ENCODE results near the gene LHX4. TPM values are rescaled to one million over a fixed set of nuclear protein-coding genes. Genes with fewer than 3 reads are reported as not detected.
A peak's percentile ranks its signal among the peaks of the same experiment; 100 is the strongest.

The LHX4 gene
- polyA plus RNA-seq, 1 donor = 3.1 TPM

GRCh38 chr1:180250883-180251509 is 20.9 kb downstream of the LHX4 start:
- 86% methylated on average over 1 of the region's 16 CpGs for WGBS (ENCODE audit: insufficient coverage, low lambda C conversion rate)
- peaks cover 2% of the 10 kb centered on the region for H3K27me3 ChIP-seq (ENCODE audit: control insufficient read depth, insufficient read depth, low read length)
- H3K9me3 ChIP-seq (ENCODE audit: control insufficient read depth, low read depth, low read length) = no peaks in the 10 kb centered on the region
- no peak overlapping the region for H3K4me3 ChIP-seq (ENCODE audit: low read length)
- H3K36me3 ChIP-seq (ENCODE audit: control insufficient read depth, insufficient read depth, low read length) = no peaks in the 10 kb centered on the region
- H3K27ac ChIP-seq (ENCODE audit: low read length) = no peak overlapping the region
- no peaks in the 10 kb centered on the region for H3K4me1 ChIP-seq (ENCODE audit: control insufficient read depth, insufficient read depth, low read length)
- no peak for DNase-seq

GRCh38 chr1:180251526-180252305 is 21.7 kb downstream of the LHX4 start:
- peaks cover 8% of the 10 kb centered on the region for H3K27me3 ChIP-seq (ENCODE audit: control insufficient read depth, insufficient read depth, low read length)
- no peaks in the 10 kb centered on the region for H3K36me3 ChIP-seq (ENCODE audit: control insufficient read depth, insufficient read depth, low read length)
- H3K9me3 ChIP-seq (ENCODE audit: control insufficient read depth, low read depth, low read length) = no peaks in the 10 kb centered on the region
- no peak overlapping the region for H3K4me3 ChIP-seq (ENCODE audit: low read length)
- H3K27ac ChIP-seq (ENCODE audit: low read length) = no peak overlapping the region
- no CpG with 5 or more reads among the region's 9 CpGs for WGBS (ENCODE audit: insufficient coverage, low lambda C conversion rate)
- no peak for DNase-seq
- H3K4me1 ChIP-seq (ENCODE audit: control insufficient read depth, insufficient read depth, low read length) = no peaks in the 10 kb centered on the region

DNA sequence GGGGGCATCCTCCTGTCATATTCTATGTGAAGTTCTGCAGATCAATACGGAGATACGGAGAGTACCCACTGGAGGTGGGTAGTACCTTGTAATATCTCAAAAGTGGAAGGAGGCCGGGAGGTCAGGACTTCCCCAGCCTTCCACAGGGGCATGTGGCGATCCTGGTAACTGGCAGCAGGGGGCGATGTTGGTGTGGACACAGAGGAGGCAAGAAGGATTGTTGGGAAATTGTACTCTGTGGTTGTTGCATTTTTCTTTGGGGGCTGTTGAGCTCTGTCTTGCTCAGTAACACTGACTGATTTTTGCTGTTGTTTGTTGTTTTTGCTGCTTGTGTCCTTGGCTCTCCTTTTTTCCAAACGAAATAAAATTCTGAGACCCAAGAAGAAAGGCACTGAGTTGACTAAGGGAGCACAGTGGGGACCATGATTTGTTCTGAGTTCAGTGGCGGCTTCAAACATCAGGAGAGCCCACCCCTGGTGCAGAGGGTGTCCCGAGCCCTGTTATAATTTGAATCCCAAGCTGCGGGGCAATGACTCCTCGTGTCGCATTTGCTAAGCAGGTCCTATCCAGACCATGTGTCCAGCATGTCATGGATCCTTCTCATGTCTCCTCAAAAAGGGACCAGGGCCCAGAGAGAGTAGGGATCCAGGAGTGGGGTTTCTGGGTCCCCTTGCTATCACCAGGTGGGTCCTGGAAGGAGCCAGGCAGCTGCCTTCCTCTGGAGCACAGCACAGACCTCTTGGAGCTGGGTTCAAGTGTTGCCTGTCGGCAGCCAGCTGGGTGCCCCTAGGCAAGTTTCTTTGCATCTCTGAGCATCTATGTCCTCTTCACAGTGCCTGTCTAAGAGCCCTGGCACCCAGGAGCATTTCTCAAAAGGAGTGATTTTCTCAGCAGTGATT is 22.8 kb downstream of the LHX4 start:
- peaks cover 11% of the 10 kb centered on the region for H3K27me3 ChIP-seq (ENCODE audit: control insufficient read depth, insufficient read depth, low read length)
- no peak overlapping the region for H3K27ac ChIP-seq (ENCODE audit: low read length)
- H3K9me3 ChIP-seq (ENCODE audit: control insufficient read depth, low read depth, low read length) = no peaks in the 10 kb centered on the region
- WGBS (ENCODE audit: insufficient coverage, low lambda C conversion rate) = no CpG with 5 or more reads among the region's 12 CpGs
- no peaks in the 10 kb centered on the region for H3K4me1 ChIP-seq (ENCODE audit: control insufficient read depth, insufficient read depth, low read length)
- peak in 1 of 2 donors; percentile 35 for DNase-seq
- no peaks in the 10 kb centered on the region for H3K36me3 ChIP-seq (ENCODE audit: control insufficient read depth, insufficient read depth, low read length)
- no peak overlapping the region for H3K4me3 ChIP-seq (ENCODE audit: low read length)

DNA sequence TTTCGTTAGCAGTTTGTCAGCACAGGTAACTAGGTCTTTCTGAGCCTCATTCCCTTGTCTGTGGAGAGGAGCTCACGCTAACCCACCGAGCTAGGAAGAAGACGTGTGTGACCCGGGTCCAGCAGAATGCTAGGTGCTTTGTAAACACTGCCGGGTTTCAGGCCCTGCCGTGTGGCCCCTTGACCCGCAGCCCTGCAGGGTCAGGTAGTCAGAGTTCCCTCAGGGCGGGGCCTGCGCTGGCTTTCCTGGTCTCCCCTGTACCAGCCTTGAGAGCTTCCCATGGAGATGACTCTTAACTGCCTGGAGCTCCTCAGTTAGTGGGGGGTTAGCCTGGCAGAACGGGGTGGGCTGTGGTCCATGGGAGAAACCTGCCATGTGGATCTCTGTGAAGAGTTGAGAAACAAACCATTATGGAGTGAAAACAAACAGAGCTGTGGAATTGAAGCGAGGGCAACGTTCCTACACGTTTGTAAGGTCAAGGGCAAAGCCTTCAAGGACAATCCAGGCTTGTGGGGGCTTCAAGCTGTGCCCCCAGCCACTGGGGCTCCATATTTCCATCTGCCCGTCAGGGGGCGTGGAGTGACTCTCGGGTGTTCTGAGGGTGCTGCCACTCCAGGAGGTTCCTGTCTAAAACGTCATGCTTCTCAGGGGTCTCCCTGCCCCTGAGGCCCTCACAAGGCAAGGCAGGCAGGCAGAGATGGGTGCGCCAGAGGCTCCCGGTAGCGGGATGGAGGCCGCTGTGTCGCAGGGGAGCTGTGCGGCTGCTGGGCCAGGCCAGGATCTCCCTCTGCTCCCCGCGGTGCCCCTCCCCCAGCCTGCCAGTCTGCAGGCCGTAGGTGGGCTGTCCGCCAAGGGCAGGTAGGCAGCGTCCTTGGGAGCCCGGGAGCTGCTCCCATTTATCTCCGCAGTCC is 23.8 kb downstream of the LHX4 start:
- Histone ChIP-seq H3K36me3 (ENCODE audit: control insufficient read depth, insufficient read depth, low read length) (no peaks in the 10 kb centered on the region), H3K4me1 (ENCODE audit: control insufficient read depth, insufficient read depth, low read length) (no peaks in the 10 kb centered on the region), H3K9me3 (ENCODE audit: control insufficient read depth, low read depth, low read length) (no peaks in the 10 kb centered on the region), H3K27ac (ENCODE audit: low read length) (no peak overlapping the region), H3K4me3 (ENCODE audit: low read length) (no peak overlapping the region), H3K27me3 (ENCODE audit: control insufficient read depth, insufficient read depth, low read length) (peaks cover 17% of the 10 kb centered on the region)
- no peak for DNase-seq
- WGBS (ENCODE audit: insufficient coverage, low lambda C conversion rate) = no CpG with 5 or more reads among the region's 31 CpGs

- H3K27me3 ChIP-seq (ENCODE audit: control insufficient read depth, insufficient read depth, low read length) = peaks cover 23% of the 10 kb centered on the region
- 100% methylated on average over 4 of the region's 9 CpGs for whole genome bisulfite sequencing (ENCODE audit: insufficient coverage, low lambda C conversion rate)
Measured at GRCh38 chr1:180254496-180254819, 24.4 kb downstream of the LHX4 start.

GRCh38 chr1:180254854-180255253 is 24.8 kb downstream of the LHX4 start:
- Histone ChIP-seq H3K4me1 (ENCODE audit: control insufficient read depth, insufficient read depth, low read length) (no peaks in the 10 kb centered on the region), H3K36me3 (ENCODE audit: control insufficient read depth, insufficient read depth, low read length) (no peaks in the 10 kb centered on the region), H3K4me3 (ENCODE audit: low read length) (no peak overlapping the region), H3K9me3 (ENCODE audit: control insufficient read depth, low read depth, low read length) (no peaks in the 10 kb centered on the region), H3K27ac (ENCODE audit: low read length) (no peak overlapping the region), H3K27me3 (ENCODE audit: control insufficient read depth, insufficient read depth, low read length) (peaks cover 27% of the 10 kb centered on the region)
- no CpG with 5 or more reads among the region's 11 CpGs for WGBS (ENCODE audit: insufficient coverage, low lambda C conversion rate)
- DNase-seq = no peak

More at GRCh38 chr1:180254496-180254819, 24.4 kb downstream of the LHX4 start:
- Histone ChIP-seq H3K9me3 (ENCODE audit: control insufficient read depth, low read depth, low read length) (no peaks in the 10 kb centered on the region), H3K27ac (ENCODE audit: low read length) (no peak overlapping the region), H3K4me1 (ENCODE audit: control insufficient read depth, insufficient read depth, low read length) (no peaks in the 10 kb centered on the region), H3K36me3 (ENCODE audit: control insufficient read depth, insufficient read depth, low read length) (no peaks in the 10 kb centered on the region), H3K4me3 (ENCODE audit: low read length) (no peak overlapping the region)
- DNase-seq = no peak

GRCh38 chr1:180255536-180256340 is 25.7 kb downstream of the LHX4 start:
- no peaks in the 10 kb centered on the region for H3K9me3 ChIP-seq (ENCODE audit: control insufficient read depth, low read depth, low read length)
- H3K36me3 ChIP-seq (ENCODE audit: control insufficient read depth, insufficient read depth, low read length) = no peaks in the 10 kb centered on the region
- no peak overlapping the region for H3K4me3 ChIP-seq (ENCODE audit: low read length)
- no peak overlapping the region for H3K27ac ChIP-seq (ENCODE audit: low read length)
- H3K27me3 ChIP-seq (ENCODE audit: control insufficient read depth, insufficient read depth, low read length) = peaks cover 35% of the 10 kb centered on the region
- no peaks in the 10 kb centered on the region for H3K4me1 ChIP-seq (ENCODE audit: control insufficient read depth, insufficient read depth, low read length)
- 84% methylated on average over 5 of the region's 18 CpGs for WGBS (ENCODE audit: insufficient coverage, low lambda C conversion rate)
- DNase-seq = no peak

DNA sequence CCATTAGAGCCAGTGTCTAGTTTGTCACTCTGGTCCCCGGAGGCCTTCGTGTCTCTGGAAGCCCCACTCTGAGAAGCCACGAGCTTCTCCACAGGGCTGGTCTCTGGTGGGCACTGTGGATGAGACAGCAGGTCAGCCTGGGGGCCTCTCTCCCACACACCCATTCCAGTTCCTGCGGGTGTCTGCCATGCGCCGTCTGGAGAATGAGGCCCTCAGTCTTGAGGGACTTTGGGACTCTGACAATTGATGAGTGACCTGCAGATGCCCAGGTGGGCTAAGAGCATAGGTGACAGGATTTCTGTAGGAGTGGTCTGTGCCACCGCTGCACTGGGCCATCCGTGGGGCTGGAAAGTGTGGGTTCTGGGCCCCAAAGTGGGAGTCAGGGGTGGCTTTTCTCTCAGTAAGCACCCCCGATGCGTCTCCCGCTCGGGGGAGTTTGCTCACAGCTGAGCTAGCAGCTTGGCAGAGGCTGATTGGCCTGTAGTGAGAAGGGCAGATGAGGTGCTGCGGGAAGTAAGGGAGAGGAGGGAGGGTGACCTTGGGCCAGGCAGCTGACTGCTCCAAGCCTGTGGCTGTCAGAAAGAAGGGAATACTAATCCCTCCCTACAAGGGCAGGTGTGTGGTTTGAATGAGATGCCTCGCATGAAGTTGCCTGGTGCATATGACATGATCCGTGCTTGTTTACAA is 26.4 kb downstream of the LHX4 start:
- Histone ChIP-seq H3K9me3 (ENCODE audit: control insufficient read depth, low read depth, low read length) (no peaks in the 10 kb centered on the region), H3K36me3 (ENCODE audit: control insufficient read depth, insufficient read depth, low read length) (no peaks in the 10 kb centered on the region), H3K4me1 (ENCODE audit: control insufficient read depth, insufficient read depth, low read length) (no peaks in the 10 kb centered on the region), H3K4me3 (ENCODE audit: low read length) (no peak overlapping the region), H3K27ac (ENCODE audit: low read length) (no peak overlapping the region), H3K27me3 (ENCODE audit: control insufficient read depth, insufficient read depth, low read length) (peaks cover 41% of the 10 kb centered on the region)
- DNase-seq = no peak
- no CpG with 5 or more reads among the region's 15 CpGs for WGBS (ENCODE audit: insufficient coverage, low lambda C conversion rate)

GRCh38 chr1:180257028-180257386 is 26.9 kb downstream of the LHX4 start:
- DNase-seq = no peak
- Histone ChIP-seq H3K27ac (ENCODE audit: low read length) (no peak overlapping the region), H3K4me1 (ENCODE audit: control insufficient read depth, insufficient read depth, low read length) (no peaks in the 10 kb centered on the region), H3K4me3 (ENCODE audit: low read length) (no peak overlapping the region), H3K36me3 (ENCODE audit: control insufficient read depth, insufficient read depth, low read length) (no peaks in the 10 kb centered on the region), H3K9me3 (ENCODE audit: control insufficient read depth, low read depth, low read length) (no peaks in the 10 kb centered on the region), H3K27me3 (ENCODE audit: control insufficient read depth, insufficient read depth, low read length) (peaks cover 41% of the 10 kb centered on the region)
- WGBS (ENCODE audit: insufficient coverage, low lambda C conversion rate) = no CpG with 5 or more reads among the region's 5 CpGs

All from large intestine (tissue), 3 donors.